ENCODE measurements around the gene CLEC2L. TPM values are rescaled to one million over a fixed set of nuclear protein-coding genes. Genes with fewer than 3 reads are reported as not detected.
A peak's percentile ranks its signal among the peaks of the same experiment; 100 is the strongest.

CLEC2L gene
- total and polyA plus RNA-seq, 2 of the 8 experiments (the other 6 are each of a cell fraction or from before 2014, with no cell fraction given): 0.20 to 1.9 TPM

- Histone ChIP-seq H4K8ac (ENCODE audit: extremely low read depth, insufficient read depth, low read length) (peak overlapping the region; percentile 3), H3K9me3 (ENCODE audit: insufficient read depth in 2 of 2, low read depth in 1 of 2, low read length in 1 of 2) (no peaks in the 10 kb centered on the region), H3K4me1 (replicated peaks in 1 of 4; ENCODE audit: control insufficient read depth in 3 of 4, insufficient read depth in 4 of 4, low read length in 3 of 4) (peaks cover 0 to 5% (median 0%) of the 10 kb centered on the region in 4 experiments; a peak in 1 of 7 replicates), H3K4ac (replicated peaks; ENCODE audit: insufficient read length, low read depth, low read length) (no peak overlapping the region), H2BK12ac (ENCODE audit: low read depth, low read length) (no peak overlapping the region), H3K27ac (ENCODE audit: low read depth, low read length) (no peak overlapping the region), H3K4me2 (ENCODE audit: insufficient read depth in 1 of 2, low read depth in 2 of 2, low read length in 2 of 2) (no peak overlapping the region), H2AK5ac (ENCODE audit: low read depth, low read length) (no peak overlapping the region), H3K27me3 (replicated peaks in 1 of 4; ENCODE audit: control insufficient read depth in 3 of 4, extremely low read depth in 1 of 4, insufficient read depth in 3 of 4, low read length in 3 of 4) (no peaks in the 10 kb centered on the region), H4K5ac (ENCODE audit: insufficient read length, low read depth, low read length) (no peak overlapping the region), H3K79me1 (ENCODE audit: low read depth, low read length) (no peaks in the 10 kb centered on the region), H4K91ac (replicated peaks; ENCODE audit: insufficient read length, low read length) (peak overlapping the region; percentile 6), H3K36me3 (ENCODE audit: control insufficient read depth in 2 of 4, insufficient read depth in 4 of 4, low read length in 3 of 4) (no peaks in the 10 kb centered on the region; a peak in 1 of 8 replicates), H2BK15ac (ENCODE audit: low read length) (no peak overlapping the region), H3K23ac (ENCODE audit: insufficient read length) (no peak overlapping the region), H3K9ac (replicated peaks in 1 of 4; ENCODE audit: extremely low read depth in 1 of 4, low read depth in 3 of 4, low read length in 3 of 4) (no peak overlapping the region), H2BK120ac (replicated peaks; ENCODE audit: low read depth, low read length) (no peak overlapping the region), H3K18ac (ENCODE audit: extremely low read depth, low read length) (no peak overlapping the region), H3K56ac (replicated peaks; ENCODE audit: insufficient read length, low read depth, low read length) (no peak overlapping the region), H2BK20ac (ENCODE audit: low read length) (no peak overlapping the region), H3K79me2 (ENCODE audit: control insufficient read depth in 1 of 2, insufficient read depth in 2 of 2, low read length in 2 of 2) (no peaks in the 10 kb centered on the region), H4K20me1 (replicated peaks in 1 of 2; ENCODE audit: control insufficient read depth in 1 of 2, insufficient read depth in 2 of 2, low read length in 2 of 2) (no peaks in the 10 kb centered on the region), H3K14ac (ENCODE audit: insufficient read length) (no peak overlapping the region), H3K4me3 (ENCODE audit: extremely low read depth in 1 of 4, insufficient read depth in 2 of 4, low read depth in 3 of 4, low read length in 4 of 4) (no peak overlapping the region), H3K23me2 (ENCODE audit: low read depth, low read length) (no peaks in the 10 kb centered on the region), H2AFZ (ENCODE audit: low read length) (no peak overlapping the region), H2BK5ac (ENCODE audit: low read depth, low read length) (peak overlapping the region; percentile 66; the same call in 1 of the 2 replicates)
- DNase-seq (ENCODE audit: low read depth in 1 of 2, low spot score in 2 of 2): no peak
- no peak for FAIRE-seq
- POLR2A ChIA-PET (ENCODE audit: partially characterized antibody): no interaction called here
- CTCF ChIA-PET (ENCODE audit: partially characterized antibody): interaction anchor here (0.6 to 1.2 kb wide), 4 partner anchors 32 to 267 kb away, joined by 3 read pairs; no protein-coding TSS in a partner anchor
- WGBS, 2 experiments (ENCODE audit: extremely low coverage in 1 of 2, insufficient coverage in 1 of 2, insufficient read length in 1 of 2, insufficient replicate concordance in 2 of 2, low coverage in 1 of 2, low lambda C conversion rate in 2 of 2, missing lambda C conversion rate in 1 of 2): 90 to 100% methylated on average over 1 to 21 of the region's 38 CpGs
- no peak for TF ChIP-seq RFX5 (IDR thresholded peaks at IDR 0.05; ENCODE audit: borderline replicate concordance, low read depth, low read length)
- TF ChIP-seq TAF1 (IDR thresholded peaks at IDR 0.05; ENCODE audit: low read depth, low read length): no peak
- TF ChIP-seq TBP (IDR thresholded peaks at IDR 0.05; ENCODE audit: low read depth, low read length): no peak
- TF ChIP-seq SIRT6 (IDR thresholded peaks at IDR 0.05; ENCODE audit: low read length): no peak
- TF ChIP-seq SIN3A (conservative IDR thresholded peaks at IDR 0.05 in 1 of 2, IDR thresholded peaks at IDR 0.05 in 1 of 2; ENCODE audit: low read depth in 1 of 2, low read length in 2 of 2): no peak
- no peak for TF ChIP-seq RNF2 (IDR thresholded peaks at IDR 0.05; ENCODE audit: borderline replicate concordance, low read depth, low read length, missing control alignments, poor library complexity, severe bottlenecking)
- TF ChIP-seq SP1 (IDR thresholded peaks at IDR 0.05; ENCODE audit: low read depth, low read length): no peak
- no peak for TF ChIP-seq ZNF274 (IDR thresholded peaks at IDR 0.05; ENCODE audit: borderline replicate concordance, extremely low read depth, low read length)
- TF ChIP-seq BRCA1 (IDR thresholded peaks at IDR 0.05; ENCODE audit: low read depth, low read length): no peak
- TF ChIP-seq SP4 (IDR thresholded peaks at IDR 0.05; ENCODE audit: low read length): no peak
- no peak for TF ChIP-seq HDAC2 (IDR thresholded peaks at IDR 0.05; ENCODE audit: borderline replicate concordance in 1 of 2, low read depth in 2 of 2, low read length in 2 of 2)
Measured at GRCh38 chr7:139572704-139573385, 49.4 kb downstream of the CLEC2L start.

All from H1 (cell line).